Kidney tubule cell (primary cell): ENCODE results near the gene RFX2.

Source experiments
- DNase-seq: peaks from one replicate; pipeline ENCODE4 v3.0.0-alpha.2; 2018; ENCODE audit warnings: low spot score

The RFX2 gene

GRCh38 chr19:5990289-5990797 is 120.0 kb downstream of the RFX2 start:
- DNase-seq: no peak

- no peak for DNase-seq
Observed at GRCh38 chr19:5989388-5990074, 120.8 kb downstream of the RFX2 start.

GRCh38 chr19:5988517-5989387 is 121.5 kb downstream of the RFX2 start:
- no peak for DNase-seq

- DNase-seq: peak; percentile 77
Observed at GRCh38 chr19:5987077-5987818, 123.1 kb downstream of the RFX2 start.

- DNase-seq: peak; percentile 47
Observed at GRCh38 chr19:5985837-5986236, 124.5 kb downstream of the RFX2 start.

- DNase-seq: peak; percentile 94
Observed at GRCh38 chr19:5985098-5985783, 125.1 kb downstream of the RFX2 start.

- DNase-seq: no peak
Observed at GRCh38 chr19:5984600-5984999, 125.7 kb downstream of the RFX2 start.

GRCh38 chr19:5983367-5983955 is 126.8 kb downstream of the RFX2 start:
- no peak for DNase-seq

GRCh38 chr19:5978606-5979552 is 131.4 kb downstream of the RFX2 start:
- no peak for DNase-seq

- DNase-seq: peak; percentile 99
Observed at GRCh38 chr19:5977785-5978605, 132.3 kb downstream of the RFX2 start, which contains the start of gene RANBP3. RANBP3 (minus strand) TSS chr19:5978140; CDS start chr19:5978082, 58 bp downstream.

- DNase-seq: no peak
Observed at GRCh38 chr19:5977222-5977784, 133.0 kb downstream of the RFX2 start.

- no peak for DNase-seq
Observed at GRCh38 chr19:5976768-5977167, 133.5 kb downstream of the RFX2 start.

- DNase-seq: no peak
Observed at GRCh38 chr19:5975388-5975728, 134.9 kb downstream of the RFX2 start.

GRCh38 chr19:5974721-5975387 is 135.4 kb downstream of the RFX2 start:
- DNase-seq: no peak

GRCh38 chr19:5973867-5974635 is 136.2 kb downstream of the RFX2 start:
- peak; percentile 67 for DNase-seq

GRCh38 chr19:5973376-5973775 is 136.9 kb downstream of the RFX2 start:
- no peak for DNase-seq

GRCh38 chr19:5972355-5972731 is 138.0 kb downstream of the RFX2 start:
- DNase-seq: no peak
